ENCODE data around the gene SHTN1. TPM values are rescaled to one million over a fixed set of nuclear protein-coding genes. Genes with fewer than 3 reads are reported as not detected.

The SHTN1 gene
- total and polyA plus RNA-seq, 4 experiments from 2014 or later = 0.12 to 1.6 (median 0.83) TPM; not detected in 1

GRCh38 chr10:116985611-116986010, 19.4 kb downstream of the SHTN1 start:
- H3K4me1 ChIP-seq (ENCODE audit: insufficient read depth, low read length) = no peaks in the 10 kb centered on the region
- Mint-ChIP-seq H3K4me1 (no peaks in the 10 kb centered on the region), H3K9me3 (no peaks in the 10 kb centered on the region), H3K36me3 (no peaks in the 10 kb centered on the region), H3K27me3 (no peaks in the 10 kb centered on the region), H3K27ac (no peak overlapping the region), H3K4me3 (no peak overlapping the region)
- no peaks in the 10 kb centered on the region for H3K9me3 ChIP-seq (ENCODE audit: control insufficient read depth in 1 of 2, low read length in 2 of 2)
- ChIA-PET POLR2A (ENCODE audit: partially characterized antibody) (no interaction called here), CTCF (ENCODE audit: partially characterized antibody) (no interaction called here)
- H3K36me3 ChIP-seq (ENCODE audit: insufficient read depth, low read length) = no peaks in the 10 kb centered on the region
- intact Hi-C loops (cut with micrococcal nuclease) = no loop called here
- H3K27me3 ChIP-seq (ENCODE audit: insufficient read depth, low read length) = no peaks in the 10 kb centered on the region
- no peak overlapping the region for H3K4me3 ChIP-seq (ENCODE audit: low read length in 2 of 2)
- H3K27ac ChIP-seq (ENCODE audit: low read depth, low read length) = no peak overlapping the region
- no peak for DNase-seq

GRCh38 chr10:116984202-116984990, 20.6 kb downstream of the SHTN1 start:
- intact Hi-C loops (cut with micrococcal nuclease) = no loop called here
- H3K9me3 ChIP-seq (ENCODE audit: control insufficient read depth in 1 of 2, low read length in 2 of 2) = no peaks in the 10 kb centered on the region

GRCh38 chr10:116980041-116980440, 24.9 kb downstream of the SHTN1 start:
- POLR2A ChIA-PET (ENCODE audit: partially characterized antibody) = no interaction called here
- H3K4me3 Mint-ChIP-seq = no peak overlapping the region
- intact Hi-C loops (cut with micrococcal nuclease) = no loop called here

More at GRCh38 chr10:116984202-116984990, 20.6 kb downstream of the SHTN1 start:
- no peak overlapping the region for H3K27ac ChIP-seq (ENCODE audit: low read depth, low read length)
- H3K36me3 ChIP-seq (ENCODE audit: insufficient read depth, low read length) = no peaks in the 10 kb centered on the region
- H3K27ac Mint-ChIP-seq = no peak overlapping the region
- no peaks in the 10 kb centered on the region for H3K36me3 Mint-ChIP-seq
- H3K4me1 Mint-ChIP-seq = no peaks in the 10 kb centered on the region
- no peaks in the 10 kb centered on the region for H3K27me3 Mint-ChIP-seq
- H3K27me3 ChIP-seq (ENCODE audit: insufficient read depth, low read length) = no peaks in the 10 kb centered on the region
- H3K4me1 ChIP-seq (ENCODE audit: insufficient read depth, low read length) = no peaks in the 10 kb centered on the region
- H3K4me3 Mint-ChIP-seq = no peak overlapping the region
- DNase-seq = no peak
- CTCF ChIA-PET (ENCODE audit: partially characterized antibody) = no interaction called here
- POLR2A ChIA-PET (ENCODE audit: partially characterized antibody) = no interaction called here
- H3K4me3 ChIP-seq (ENCODE audit: low read length in 2 of 2) = no peak overlapping the region
- no peaks in the 10 kb centered on the region for H3K9me3 Mint-ChIP-seq

GRCh38 chr10:116978901-116979300, 26.1 kb downstream of the SHTN1 start:
- Mint-ChIP-seq H3K27me3 (no peaks in the 10 kb centered on the region), H3K27ac (no peak overlapping the region), H3K4me3 (no peak overlapping the region), H3K9me3 (no peaks in the 10 kb centered on the region), H3K4me1 (no peaks in the 10 kb centered on the region), H3K36me3 (no peaks in the 10 kb centered on the region)
- CTCF ChIA-PET (ENCODE audit: partially characterized antibody) = no interaction called here
- intact Hi-C loops (cut with micrococcal nuclease) = no loop called here
- H3K36me3 ChIP-seq (ENCODE audit: insufficient read depth, low read length) = no peaks in the 10 kb centered on the region
- H3K4me3 ChIP-seq (ENCODE audit: low read length in 2 of 2) = no peak overlapping the region
- no peaks in the 10 kb centered on the region for H3K4me1 ChIP-seq (ENCODE audit: insufficient read depth, low read length)
- no peak for DNase-seq
- POLR2A ChIA-PET (ENCODE audit: partially characterized antibody) = no interaction called here
- no peaks in the 10 kb centered on the region for H3K27me3 ChIP-seq (ENCODE audit: insufficient read depth, low read length)
- no peaks in the 10 kb centered on the region for H3K9me3 ChIP-seq (ENCODE audit: control insufficient read depth in 1 of 2, low read length in 2 of 2)
- H3K27ac ChIP-seq (ENCODE audit: low read depth, low read length) = no peak overlapping the region

More at GRCh38 chr10:116980041-116980440, 24.9 kb downstream of the SHTN1 start:
- H3K27ac ChIP-seq (ENCODE audit: low read depth, low read length) = no peak overlapping the region
- no peak overlapping the region for H3K27ac Mint-ChIP-seq
- no peaks in the 10 kb centered on the region for H3K4me1 ChIP-seq (ENCODE audit: insufficient read depth, low read length)
- no peaks in the 10 kb centered on the region for H3K36me3 Mint-ChIP-seq
- no peaks in the 10 kb centered on the region for H3K9me3 Mint-ChIP-seq
- H3K4me3 ChIP-seq (ENCODE audit: low read length in 2 of 2) = no peak overlapping the region
- DNase-seq = no peak
- no peaks in the 10 kb centered on the region for H3K27me3 ChIP-seq (ENCODE audit: insufficient read depth, low read length)
- no peaks in the 10 kb centered on the region for H3K4me1 Mint-ChIP-seq
- no peaks in the 10 kb centered on the region for H3K9me3 ChIP-seq (ENCODE audit: control insufficient read depth in 1 of 2, low read length in 2 of 2)
- CTCF ChIA-PET (ENCODE audit: partially characterized antibody) = no interaction called here
- H3K36me3 ChIP-seq (ENCODE audit: insufficient read depth, low read length) = no peaks in the 10 kb centered on the region
- H3K27me3 Mint-ChIP-seq = no peaks in the 10 kb centered on the region

GRCh38 chr10:116974456-116975005, 30.5 kb downstream of the SHTN1 start:
- intact Hi-C loops (cut with micrococcal nuclease) = no loop called here
- CTCF ChIA-PET (ENCODE audit: partially characterized antibody) = no interaction called here
- Histone ChIP-seq H3K36me3 (ENCODE audit: insufficient read depth, low read length) (no peaks in the 10 kb centered on the region), H3K4me3 (ENCODE audit: low read length in 2 of 2) (no peak overlapping the region), H3K27me3 (ENCODE audit: insufficient read depth, low read length) (no peaks in the 10 kb centered on the region), H3K4me1 (ENCODE audit: insufficient read depth, low read length) (no peaks in the 10 kb centered on the region), H3K27ac (ENCODE audit: low read depth, low read length) (no peak overlapping the region), H3K9me3 (ENCODE audit: control insufficient read depth in 1 of 2, low read length in 2 of 2) (no peaks in the 10 kb centered on the region)
- Mint-ChIP-seq H3K4me1 (no peaks in the 10 kb centered on the region), H3K36me3 (no peaks in the 10 kb centered on the region), H3K9me3 (no peaks in the 10 kb centered on the region), H3K27me3 (no peaks in the 10 kb centered on the region), H3K4me3 (no peak overlapping the region), H3K27ac (no peak overlapping the region)
- no peak for DNase-seq
- POLR2A ChIA-PET (ENCODE audit: partially characterized antibody) = no interaction called here

- Mint-ChIP-seq H3K9me3 (no peaks in the 10 kb centered on the region), H3K27me3 (no peaks in the 10 kb centered on the region), H3K36me3 (no peaks in the 10 kb centered on the region), H3K4me1 (no peaks in the 10 kb centered on the region), H3K27ac (no peak overlapping the region), H3K4me3 (no peak overlapping the region)
- H3K9me3 ChIP-seq (ENCODE audit: control insufficient read depth in 1 of 2, low read length in 2 of 2) = no peaks in the 10 kb centered on the region
- CTCF ChIA-PET (ENCODE audit: partially characterized antibody) = no interaction called here
- no peak overlapping the region for H3K4me3 ChIP-seq (ENCODE audit: low read length in 2 of 2)
- DNase-seq = no peak
- no peak overlapping the region for H3K27ac ChIP-seq (ENCODE audit: low read depth, low read length)
- H3K4me1 ChIP-seq (ENCODE audit: insufficient read depth, low read length) = no peaks in the 10 kb centered on the region
- intact Hi-C loops (cut with micrococcal nuclease) = no loop called here
- POLR2A ChIA-PET (ENCODE audit: partially characterized antibody) = no interaction called here
- no peaks in the 10 kb centered on the region for H3K27me3 ChIP-seq (ENCODE audit: insufficient read depth, low read length)
- no peaks in the 10 kb centered on the region for H3K36me3 ChIP-seq (ENCODE audit: insufficient read depth, low read length)
These were observed 31.0 kb downstream of the SHTN1 start for GRCh38 chr10:116973946-116974455.

GRCh38 chr10:116973371-116973905, 31.5 kb downstream of the SHTN1 start:
- POLR2A ChIA-PET (ENCODE audit: partially characterized antibody) = no interaction called here

More at GRCh38 chr10:116973371-116973905, 31.5 kb downstream of the SHTN1 start:
- H3K27ac Mint-ChIP-seq = no peak overlapping the region
- Histone ChIP-seq H3K36me3 (ENCODE audit: insufficient read depth, low read length) (no peaks in the 10 kb centered on the region), H3K27me3 (ENCODE audit: insufficient read depth, low read length) (no peaks in the 10 kb centered on the region), H3K9me3 (ENCODE audit: control insufficient read depth in 1 of 2, low read length in 2 of 2) (no peaks in the 10 kb centered on the region), H3K4me1 (ENCODE audit: insufficient read depth, low read length) (no peaks in the 10 kb centered on the region), H3K4me3 (ENCODE audit: low read length in 2 of 2) (no peak overlapping the region), H3K27ac (ENCODE audit: low read depth, low read length) (no peak overlapping the region)
- intact Hi-C loops (cut with micrococcal nuclease) = no loop called here
- no peaks in the 10 kb centered on the region for H3K9me3 Mint-ChIP-seq
- H3K4me3 Mint-ChIP-seq = no peak overlapping the region
- no peaks in the 10 kb centered on the region for H3K27me3 Mint-ChIP-seq
- CTCF ChIA-PET (ENCODE audit: partially characterized antibody) = no interaction called here
- no peaks in the 10 kb centered on the region for H3K36me3 Mint-ChIP-seq
- no peak for DNase-seq
- no peaks in the 10 kb centered on the region for H3K4me1 Mint-ChIP-seq
